Limb (tissue), 2 donors: ENCODE measurements around the gene UBL7.

Experiments used
- DNase-seq, 2 donors: peaks; one replicate each; pipeline ENCODE4 v3.0.0-alpha.2; 2016; ENCODE audit errors: extremely low spot score in 2 of 2

Gene UBL7

DNA sequence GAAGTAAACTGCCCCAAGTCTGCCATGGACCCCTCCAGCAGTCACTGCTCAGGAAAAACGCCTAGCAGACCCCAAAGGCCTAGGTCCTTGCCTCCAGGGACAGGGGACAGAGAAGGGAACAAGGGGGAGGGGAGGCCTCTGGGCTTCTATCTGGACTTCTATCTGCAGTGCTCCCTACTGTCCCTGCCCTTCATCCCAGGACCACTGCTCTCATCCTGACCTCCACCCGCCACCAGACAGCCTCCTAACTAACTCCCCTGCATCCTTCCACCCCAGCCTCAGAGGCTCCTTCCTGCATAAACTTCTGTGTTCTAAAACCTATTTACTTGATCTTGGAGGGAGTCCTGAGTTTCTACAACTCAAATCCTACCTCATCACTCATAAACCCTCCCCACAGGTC lies 52.6 kb downstream of the UBL7 start:
- no peak for DNase-seq

DNA sequence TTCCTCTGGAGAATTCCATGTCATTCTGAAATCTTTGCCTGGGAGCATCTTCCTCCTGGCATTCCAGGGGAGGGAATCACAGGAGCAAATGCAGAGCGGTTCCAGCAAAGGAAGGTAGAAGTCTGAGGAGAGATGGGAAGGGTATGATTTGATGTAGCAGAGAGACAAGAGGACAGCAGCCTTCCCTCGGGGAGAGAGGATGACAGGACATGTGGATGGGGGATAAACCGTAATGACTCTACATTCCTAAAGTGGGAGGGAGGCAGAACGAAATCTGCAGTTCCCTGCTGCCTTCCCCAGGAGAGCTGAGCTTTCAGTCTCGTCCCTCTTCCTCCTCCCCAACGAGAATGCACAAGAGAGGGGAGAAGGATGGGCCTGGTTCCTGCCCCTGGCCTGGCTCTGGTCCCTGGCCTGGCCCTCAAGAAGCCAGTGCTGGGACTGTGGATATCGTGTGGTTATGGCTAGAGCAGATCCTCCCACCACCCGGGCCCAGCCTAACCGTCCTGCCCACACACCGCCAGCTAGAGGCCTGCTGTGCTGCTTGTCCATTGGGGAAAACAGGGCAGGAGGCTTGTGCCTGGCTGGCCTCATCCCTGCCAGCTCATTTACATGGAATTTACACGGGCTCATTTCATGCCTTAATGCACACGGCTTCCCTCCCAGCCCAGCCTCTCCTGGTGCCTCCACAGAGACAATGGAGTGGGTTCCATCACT lies 53.8 kb downstream of the UBL7 start:
- DNase-seq = no peak

DNA sequence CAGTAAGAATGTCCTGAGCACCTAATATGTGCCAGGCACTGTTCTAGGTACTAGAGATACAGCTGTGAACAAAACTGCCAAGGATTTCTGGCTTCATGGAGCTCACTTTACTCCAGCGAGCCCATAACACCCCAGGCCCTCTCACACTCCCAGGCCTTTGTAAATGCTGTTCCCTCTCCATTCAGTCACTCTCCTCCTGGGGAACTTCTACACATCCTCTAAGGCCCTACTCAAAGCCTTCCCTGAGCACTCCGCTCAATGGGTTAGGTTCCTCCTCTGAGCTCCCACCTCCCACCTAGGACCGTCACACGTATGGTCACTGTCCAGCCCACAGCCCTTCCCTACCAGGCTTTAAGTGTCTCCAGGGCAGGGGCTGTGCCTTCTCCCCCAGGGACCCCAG lies 54.4 kb downstream of the UBL7 start:
- DNase-seq = no peak

GRCh38 chr15:74405823-74406222 lies 55.1 kb downstream of the UBL7 start:
- no peak for DNase-seq

DNA sequence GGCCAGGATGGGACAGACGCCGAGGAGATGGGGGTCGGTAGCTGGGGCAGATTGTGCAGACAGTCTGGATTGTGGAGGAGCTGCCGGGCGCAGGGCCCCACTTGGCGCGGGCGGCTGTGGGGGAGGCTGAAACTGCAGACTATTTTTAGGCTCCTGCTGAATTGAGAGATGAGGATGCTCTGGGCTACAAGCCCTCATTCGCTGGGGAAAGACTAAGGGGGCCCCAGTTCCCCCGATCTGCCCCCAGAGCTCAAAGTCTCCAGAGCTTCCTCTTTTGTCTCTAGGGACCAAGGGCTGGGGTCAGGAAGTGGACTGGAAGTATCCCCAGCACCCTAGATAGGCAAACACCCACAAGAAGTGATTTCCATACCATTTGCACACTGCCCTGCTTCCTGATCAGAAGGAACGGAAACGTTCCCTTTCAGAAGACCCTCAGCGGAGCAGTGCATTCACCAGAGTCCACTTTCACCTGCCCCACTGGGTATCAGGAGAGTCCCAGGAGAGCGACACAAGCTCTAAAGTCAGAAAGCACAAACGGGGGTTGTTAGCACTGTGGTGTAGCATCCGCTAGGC lies 56.9 kb downstream of the UBL7 start:
- no peak for DNase-seq

- no peak for DNase-seq
Observed at GRCh38 chr15:74403588-74403919, 57.4 kb downstream of the UBL7 start.

DNA sequence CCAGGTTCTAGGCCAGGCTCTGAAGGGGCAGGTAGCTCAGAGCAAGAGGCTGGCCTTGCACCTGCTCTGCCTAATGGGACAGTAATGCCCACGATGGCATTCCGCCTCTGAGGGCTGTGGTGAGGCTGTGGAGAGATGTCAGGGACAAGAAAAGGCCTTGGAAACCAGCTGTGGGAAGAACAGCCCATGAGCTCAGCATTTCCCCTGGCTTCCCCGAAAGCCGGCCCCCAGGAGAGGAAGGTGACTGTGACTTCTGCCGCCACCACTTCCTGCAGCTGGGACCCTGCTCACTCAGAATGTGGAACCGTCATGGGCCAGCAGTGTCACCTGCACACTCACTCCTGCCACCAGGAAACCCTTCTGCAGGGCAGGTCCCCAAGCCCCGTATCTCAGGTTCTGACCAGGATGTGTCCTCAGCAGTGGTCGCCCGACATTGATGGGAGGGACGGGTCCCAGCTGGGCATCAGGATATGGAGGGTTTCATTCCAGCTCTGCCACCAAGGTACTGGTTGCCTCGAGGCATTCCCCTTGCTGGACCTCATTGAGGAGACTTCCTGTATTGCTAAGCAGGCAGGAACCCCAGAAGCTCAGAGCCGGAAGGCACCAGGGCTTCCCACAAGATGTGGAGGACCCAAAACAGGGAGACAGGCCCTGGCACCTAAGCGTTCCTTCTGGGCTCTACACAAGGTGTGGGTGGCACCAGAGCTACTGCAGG lies 57.9 kb downstream of the UBL7 start:
- no peak for DNase-seq

- no peak for DNase-seq
Observed at GRCh38 chr15:74402337-74402841, 58.6 kb downstream of the UBL7 start.

- DNase-seq = no peak
Observed at GRCh38 chr15:74400915-74401757, 59.8 kb downstream of the UBL7 start.

DNA sequence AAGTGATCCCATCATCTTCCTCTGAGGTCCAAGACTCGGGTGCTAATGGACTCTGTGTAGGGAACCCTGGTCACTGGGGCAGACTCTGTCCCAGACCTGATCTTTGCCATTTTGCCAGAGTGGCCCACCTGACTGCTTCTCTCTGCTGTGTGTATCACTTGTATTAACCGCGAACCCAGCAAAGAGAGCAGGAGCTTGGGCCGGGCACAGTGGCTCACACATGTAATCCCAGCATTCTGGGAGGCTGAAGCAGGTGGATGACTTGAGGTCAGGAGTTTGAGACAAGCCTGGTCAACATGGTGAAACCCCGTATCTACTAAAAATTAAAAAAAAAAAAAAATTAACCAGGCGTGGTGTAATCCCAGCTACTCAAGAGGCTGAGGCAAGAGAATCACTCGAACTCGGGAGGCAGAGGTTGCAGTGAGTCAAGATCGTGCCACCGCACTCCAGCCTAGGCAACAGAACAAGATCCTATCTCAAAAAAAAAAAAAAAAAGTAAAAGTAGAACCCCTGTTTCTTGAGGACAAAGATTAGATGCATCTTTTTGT lies 60.6 kb downstream of the UBL7 start:
- DNase-seq = no peak

DNA sequence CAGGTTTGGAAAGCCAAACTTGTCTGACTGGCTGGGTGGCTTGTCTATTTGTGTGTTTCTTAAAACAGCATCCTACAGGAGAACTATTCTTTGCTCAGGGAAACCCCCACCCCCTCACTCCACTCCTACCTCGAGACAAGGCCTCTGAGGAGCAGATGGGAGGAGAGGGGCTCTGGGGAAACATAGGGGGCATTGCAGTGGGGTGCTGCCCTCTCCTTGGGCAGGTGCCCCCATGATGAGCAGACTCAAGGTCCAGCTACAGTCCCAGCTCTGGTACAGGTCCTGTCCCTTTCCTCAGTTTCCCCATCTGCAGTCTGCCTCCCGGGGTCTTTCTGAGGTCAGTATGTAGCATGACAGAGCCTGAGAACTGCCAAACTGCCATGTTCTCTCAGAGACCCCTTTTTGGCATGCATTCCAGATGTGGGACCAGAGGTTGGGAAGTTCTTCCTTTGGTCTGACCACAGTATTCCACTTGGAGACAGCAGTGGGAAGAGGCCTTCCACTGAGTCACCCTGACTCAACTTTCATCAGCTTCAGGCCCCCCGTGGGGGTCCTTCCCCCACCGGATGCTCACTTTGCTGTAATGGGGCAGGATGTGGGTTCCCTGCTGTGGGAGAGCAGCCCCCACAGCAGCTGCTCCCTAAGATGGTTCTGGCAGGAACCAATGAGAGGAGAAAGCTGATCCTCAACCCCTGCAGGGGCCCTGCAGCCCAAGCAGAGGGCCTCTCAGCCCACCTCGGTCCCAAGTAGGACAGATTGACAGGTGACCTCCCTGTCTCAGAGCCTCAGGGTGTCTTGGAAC lies 61.2 kb downstream of the UBL7 start:
- DNase-seq = no peak

DNA sequence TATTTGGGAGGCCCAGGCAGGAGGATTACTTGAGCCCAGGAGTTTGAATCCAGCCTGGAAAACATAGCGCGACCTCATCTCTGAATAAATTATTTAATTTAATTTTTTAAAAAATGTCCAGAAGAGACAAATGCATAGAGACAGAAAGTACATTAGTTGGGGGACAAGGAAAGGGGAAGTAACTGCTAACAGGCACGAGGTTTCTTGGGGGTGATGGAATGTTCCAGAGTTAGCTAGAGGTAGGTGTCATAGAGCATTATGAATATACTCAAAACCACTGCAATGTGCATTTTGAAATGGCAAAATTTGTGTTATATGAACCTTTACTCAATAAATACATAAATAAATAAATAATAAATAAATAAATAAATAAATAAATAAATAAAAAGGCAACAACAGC lies 61.9 kb downstream of the UBL7 start:
- DNase-seq = no peak

- no peak for DNase-seq
Observed at GRCh38 chr15:74398183-74398582, 62.8 kb downstream of the UBL7 start.

DNA sequence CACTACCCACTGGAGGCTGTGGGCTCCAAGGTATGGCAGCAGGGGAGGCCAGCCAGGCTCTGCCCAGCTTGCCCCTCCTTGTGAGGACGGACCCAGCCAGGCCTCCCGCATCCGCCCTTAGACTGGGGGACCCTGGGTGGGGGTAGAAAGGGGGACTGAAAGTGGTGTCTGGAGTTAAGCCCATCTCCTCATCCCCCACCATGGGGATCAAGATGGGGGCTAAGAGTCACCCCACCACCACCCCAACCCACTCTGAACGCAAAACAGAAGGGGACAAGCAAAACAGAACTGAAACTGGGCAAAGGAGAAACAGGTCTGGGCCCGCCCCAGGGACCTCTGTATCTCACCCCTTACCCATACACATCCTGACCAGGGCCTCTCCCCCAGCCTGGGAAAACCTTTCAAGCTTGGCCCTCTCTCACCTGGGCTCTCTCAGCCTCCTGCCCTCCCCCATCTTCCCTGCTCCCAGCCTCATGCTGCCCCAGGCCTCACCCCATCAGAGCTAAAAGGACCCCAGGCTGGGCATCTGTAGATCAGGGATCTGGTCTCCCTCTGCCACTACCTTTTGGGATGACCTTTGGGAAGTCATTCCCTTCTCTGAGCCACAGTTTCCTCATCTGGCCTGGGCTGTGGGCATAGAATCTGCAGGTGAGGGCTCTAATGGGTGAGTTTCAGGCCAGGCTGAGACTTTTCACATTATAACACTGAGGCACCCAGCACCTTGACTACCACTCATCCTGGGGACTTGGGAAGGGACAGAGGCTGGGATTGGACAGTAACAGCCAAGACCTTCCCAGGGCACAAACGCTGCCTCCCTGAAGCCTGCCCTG lies 63.5 kb downstream of the UBL7 start:
- no peak for DNase-seq

- no peak for DNase-seq
Observed at GRCh38 chr15:74396445-74397238, 64.3 kb downstream of the UBL7 start.

- no peak for DNase-seq
Observed at GRCh38 chr15:74396146-74396438, 64.9 kb downstream of the UBL7 start.
